HG03066 (cell line): ENCODE results near the gene GNG4.
"Not testable (repeated sequence)": the region's sequence is repeated elsewhere in the genome, so short reads cannot be mapped to it uniquely, and the experiment has no call there.

Experiments used
- ATAC-seq: cut with Tn5 transposase; IDR thresholded peaks from one replicate; pipeline ENCODE4 v1.9.1; 2021; ENCODE audit warnings: low read depth; ENCODE audit not compliant: unreplicated experiment

Gene GNG4

GRCh38 chr1:235628316-235629005, 21.1 kb downstream of the GNG4 start:
- ATAC-seq, result no peak

- ATAC-seq, result no peak
These were observed 23.8 kb downstream of the GNG4 start for GRCh38 chr1:235625831-235626230.

DNA sequence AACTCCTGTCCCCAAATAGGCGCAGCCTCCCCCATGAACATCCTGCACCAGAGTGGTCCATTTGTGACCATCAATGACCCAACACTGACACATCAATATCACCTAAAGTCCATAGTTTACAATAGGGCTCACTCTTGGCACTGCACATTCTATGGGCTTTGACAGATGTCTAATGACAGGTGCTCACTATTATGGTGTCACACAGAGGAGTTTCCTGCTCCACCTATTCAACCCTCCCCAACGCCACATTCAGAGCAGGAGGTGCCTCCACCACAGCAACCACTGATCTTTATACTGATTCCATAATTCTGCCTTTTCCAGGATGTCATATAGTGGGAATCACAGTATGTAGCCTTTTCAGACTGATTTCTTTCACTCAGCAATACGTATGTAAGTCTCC, 24.2 kb downstream of the GNG4 start:
- no peak for ATAC-seq

DNA sequence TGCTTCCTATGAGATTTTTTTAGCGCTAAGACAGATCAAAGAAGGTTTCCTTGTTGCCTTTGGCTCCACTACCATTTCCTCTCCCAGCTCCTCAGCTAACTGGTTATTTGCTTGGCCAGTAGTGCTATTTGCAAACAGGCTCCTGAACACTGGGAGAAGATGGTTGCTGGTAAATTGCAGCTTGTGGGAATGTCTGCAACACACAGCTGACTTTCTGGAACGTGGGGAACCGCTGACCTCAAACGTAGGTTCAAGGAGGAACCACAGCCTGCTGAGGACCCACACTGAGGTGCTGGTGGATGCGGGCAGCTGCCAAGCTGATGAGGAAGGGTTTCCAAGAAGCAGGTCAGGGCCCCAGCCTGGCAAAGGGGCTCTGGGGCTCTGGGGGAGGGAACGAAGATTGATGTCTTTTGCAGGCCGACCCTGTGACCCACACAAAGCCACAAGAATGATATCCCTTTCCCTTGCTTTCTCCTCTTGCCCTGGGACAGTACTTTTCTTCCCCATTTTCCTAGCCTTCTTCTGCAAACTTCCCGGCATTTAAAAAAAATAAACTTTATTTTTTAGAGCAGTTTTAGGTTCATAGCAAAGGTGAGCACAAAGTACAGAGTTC, 24.8 kb downstream of the GNG4 start:
- ATAC-seq, result no peak

DNA sequence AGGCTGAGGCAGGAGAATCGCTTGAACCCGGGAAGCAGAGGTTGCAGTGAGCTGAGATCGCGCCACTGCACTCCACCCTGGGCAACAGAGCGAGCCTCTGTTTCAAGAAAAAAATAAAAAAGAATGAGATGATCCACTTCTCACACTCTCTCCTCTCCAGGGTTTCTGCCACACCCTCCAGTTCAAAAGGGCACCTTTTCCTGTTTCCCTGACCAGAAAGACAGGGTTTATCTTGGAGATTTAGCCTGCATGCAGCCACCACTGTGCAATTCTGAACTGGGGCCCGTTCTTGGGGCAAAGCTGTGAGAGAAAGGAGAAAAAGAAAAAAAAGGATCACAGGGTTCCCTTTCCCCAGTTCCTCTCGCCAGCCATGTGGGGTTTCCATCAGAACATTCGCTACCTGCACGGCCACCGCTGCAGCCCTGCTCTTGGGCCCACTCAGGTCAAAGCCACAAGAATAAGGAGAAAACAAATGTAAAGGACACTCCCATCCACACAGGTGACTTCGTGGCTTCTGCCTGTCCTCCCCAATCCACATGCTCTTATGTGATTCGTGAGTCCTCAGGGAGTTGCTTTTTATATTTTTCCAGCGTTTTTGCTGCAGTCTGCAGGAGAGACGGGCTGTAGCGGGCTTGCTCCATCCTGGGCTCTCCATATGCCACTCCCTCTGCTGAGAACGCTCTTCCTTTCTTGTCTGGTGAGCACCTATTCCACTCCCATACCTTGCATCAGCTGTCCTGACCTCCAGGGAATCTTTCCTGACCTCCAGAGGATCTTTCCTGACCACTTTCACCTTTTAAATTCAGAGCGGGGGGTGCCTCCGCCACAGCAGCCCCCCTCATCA, 26.4 kb downstream of the GNG4 start:
- no peak for ATAC-seq

DNA sequence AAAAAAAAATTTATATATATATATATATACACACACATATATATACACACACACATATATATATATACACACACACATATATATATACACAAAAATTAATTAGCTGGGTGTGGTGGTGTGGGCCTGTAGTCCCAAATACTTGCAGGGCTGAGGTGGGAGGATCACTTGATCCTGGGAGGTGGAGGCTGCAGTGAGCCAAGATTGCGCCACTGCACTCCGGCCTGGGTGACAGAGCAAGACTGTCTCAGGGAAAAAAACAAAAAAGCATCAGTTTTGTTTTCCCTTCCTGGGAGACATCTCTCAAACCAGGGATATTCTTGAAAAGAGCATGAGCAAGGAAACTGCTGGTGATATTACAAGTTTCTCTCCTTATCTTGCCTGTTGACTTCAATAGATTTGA, 30.4 kb downstream of the GNG4 start:
- not testable (repeated sequence) for ATAC-seq

- ATAC-seq, result no peak
These were observed 31.8 kb downstream of the GNG4 start for GRCh38 chr1:235617808-235618207.

- ATAC-seq, result no peak
These were observed 32.4 kb downstream of the GNG4 start for GRCh38 chr1:235617140-235617539.

- ATAC-seq, result no peak
These were observed 35.1 kb downstream of the GNG4 start for GRCh38 chr1:235614442-235614954.

- no peak for ATAC-seq
These were observed 36.0 kb downstream of the GNG4 start for GRCh38 chr1:235613602-235614001.

DNA sequence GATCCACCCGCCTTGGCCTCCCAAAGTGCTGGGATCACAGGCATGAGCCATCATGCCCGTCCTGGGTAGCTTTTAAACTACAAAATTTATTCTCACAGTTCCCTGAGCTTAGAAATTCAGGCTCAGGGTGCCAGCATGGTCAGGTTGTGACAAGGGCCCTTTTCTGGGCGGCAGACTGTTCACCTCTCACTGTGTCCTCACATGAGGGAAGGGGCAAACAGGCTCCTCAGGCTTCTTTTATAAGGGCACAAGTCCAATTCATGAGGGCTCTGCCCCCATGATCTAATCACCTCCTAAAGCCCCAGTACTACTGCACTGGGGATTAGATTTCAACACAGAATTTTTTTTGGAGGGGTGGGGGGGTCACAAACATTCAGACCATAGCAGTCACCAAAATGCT, 36.8 kb downstream of the GNG4 start:
- ATAC-seq, result no peak

DNA sequence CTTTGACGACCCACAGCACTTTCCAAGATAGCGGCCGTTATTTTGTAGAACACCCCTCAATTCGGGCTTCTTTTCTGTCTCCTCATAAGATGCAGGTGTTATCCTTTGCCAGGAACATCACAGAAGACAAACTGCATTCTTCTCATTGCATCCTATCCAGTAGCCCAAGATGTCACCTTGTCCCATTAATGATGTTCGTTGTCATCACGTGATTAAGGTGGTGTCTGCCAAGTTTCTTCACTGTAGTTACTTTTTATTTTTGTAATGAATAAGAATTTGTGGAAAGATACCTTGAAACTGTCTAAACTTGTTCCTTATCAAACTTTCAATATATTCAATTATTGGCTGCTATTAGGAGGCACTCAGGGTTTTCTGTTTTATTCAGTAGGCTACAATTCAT, 39.4 kb downstream of the GNG4 start:
- ATAC-seq, result no peak

DNA sequence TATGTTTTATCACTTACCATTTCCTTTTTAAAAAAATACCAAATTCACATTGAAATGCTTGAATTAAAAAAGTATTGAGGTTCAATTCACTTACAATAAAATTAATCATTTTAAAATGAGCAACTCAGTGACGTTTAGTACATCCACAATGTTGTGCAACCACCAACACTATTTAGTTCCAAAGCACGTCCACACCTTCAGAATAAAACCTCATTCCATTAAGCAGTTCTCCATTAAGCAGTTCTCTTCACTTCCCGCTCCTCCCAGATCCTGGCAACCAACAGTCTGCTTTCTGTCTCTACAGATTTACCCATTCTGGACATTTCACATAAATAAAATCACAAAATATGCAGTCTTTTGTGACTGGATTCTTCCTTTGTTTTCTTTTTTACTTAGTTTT, 41.3 kb downstream of the GNG4 start:
- ATAC-seq, result no peak

DNA sequence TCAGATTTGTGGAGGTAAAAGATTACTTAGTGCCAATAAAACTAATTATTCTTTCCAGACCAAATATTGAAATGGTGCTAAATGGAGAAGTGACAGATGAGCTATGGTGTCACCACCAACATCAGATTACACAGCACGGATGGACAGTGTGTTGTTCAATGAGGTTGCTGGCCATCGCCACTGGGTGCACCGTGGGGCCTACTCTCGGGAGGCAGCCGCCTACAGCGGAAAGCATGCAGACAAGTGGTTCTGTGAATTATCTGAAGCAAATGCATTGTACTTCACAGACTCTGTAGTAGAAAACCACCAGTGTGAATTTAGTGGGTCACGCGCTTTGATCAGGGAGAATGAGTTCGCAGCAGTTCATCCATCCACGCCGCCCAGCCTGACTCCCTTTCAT, 42.3 kb downstream of the GNG4 start:
- ATAC-seq, result no peak

DNA sequence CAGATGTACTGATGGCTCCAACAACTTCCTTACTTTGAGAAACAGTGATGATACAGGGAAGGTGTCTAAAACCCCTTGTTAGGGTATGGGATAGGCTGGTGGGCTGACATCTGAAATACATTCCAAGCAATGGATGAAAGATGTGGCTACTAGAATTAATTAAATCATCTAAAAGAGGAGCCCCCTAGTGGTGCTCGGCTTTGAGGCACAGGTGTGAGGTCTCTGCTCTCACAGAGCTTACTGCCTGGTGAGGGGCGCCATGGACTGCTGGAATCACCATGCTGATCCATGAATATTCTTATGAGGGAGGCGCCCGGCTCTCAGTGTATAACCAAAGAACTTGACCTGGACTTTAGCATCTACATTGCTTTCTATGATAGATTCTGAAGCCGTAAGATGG, 48.5 kb downstream of the GNG4 start:
- no peak for ATAC-seq

DNA sequence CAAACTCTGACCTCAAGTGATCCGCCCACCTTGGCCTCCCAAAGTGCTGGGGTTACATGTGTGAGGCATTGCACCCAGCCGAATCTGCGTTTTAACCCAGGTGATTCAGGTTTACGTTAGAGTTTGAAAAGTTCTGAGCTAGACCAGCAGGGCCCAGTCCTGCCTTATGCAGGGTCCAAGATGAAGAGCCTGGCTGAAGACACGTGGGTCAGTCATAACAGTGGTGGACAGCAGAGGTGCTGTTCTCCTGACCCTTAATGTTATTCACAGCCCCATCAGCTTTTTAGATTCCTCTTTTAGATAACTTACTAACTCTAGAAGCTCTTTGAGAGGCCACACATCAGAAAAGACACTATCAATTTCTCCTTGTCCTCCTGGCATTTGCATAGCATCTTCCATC, 50.0 kb downstream of the GNG4 start:
- no peak for ATAC-seq

- ATAC-seq, result no peak
These were observed 51.6 kb downstream of the GNG4 start for GRCh38 chr1:235597867-235598553.

- ATAC-seq, result no peak
These were observed 54.5 kb downstream of the GNG4 start for GRCh38 chr1:235595079-235595478.

GRCh38 chr1:235594281-235594895, 55.2 kb downstream of the GNG4 start:
- not testable (repeated sequence) for ATAC-seq

DNA sequence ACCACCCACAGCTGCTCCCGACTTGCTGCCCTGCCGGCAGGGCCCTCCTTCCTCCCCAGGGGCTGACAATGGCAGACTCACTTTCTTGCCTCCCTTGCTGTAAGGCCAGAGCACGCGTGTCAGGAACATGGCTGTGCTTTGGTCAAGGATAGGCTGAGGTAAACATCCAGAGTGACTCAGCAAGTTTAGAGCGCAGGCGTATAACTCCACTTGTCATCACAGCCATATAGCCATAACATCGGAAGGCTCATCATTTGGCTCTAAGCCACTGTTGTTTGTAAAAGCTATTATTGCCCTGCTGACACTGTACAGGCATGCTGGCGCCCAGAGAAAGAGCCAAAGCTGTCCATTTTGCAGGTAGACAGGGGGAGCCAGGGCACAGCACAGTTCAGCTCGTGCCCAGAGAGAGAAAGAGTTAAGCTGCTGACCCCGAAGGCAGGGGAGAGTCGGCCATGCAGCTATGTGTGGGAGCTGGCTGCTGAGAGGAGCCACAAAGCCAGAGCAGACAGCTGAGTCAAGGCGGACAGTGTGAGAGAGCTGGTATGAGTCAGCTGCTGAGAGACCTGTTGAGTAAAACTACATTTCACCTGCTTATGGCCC, 60.6 kb downstream of the GNG4 start:
- no peak for ATAC-seq
